ENCODE results near the gene HOXA10. TPM values are rescaled to one million over a fixed set of nuclear protein-coding genes. Genes with fewer than 3 reads are reported as not detected.

Gene HOXA10
- total RNA-seq, 1 experiment from 2014 or later, result 26.4 TPM

DNA sequence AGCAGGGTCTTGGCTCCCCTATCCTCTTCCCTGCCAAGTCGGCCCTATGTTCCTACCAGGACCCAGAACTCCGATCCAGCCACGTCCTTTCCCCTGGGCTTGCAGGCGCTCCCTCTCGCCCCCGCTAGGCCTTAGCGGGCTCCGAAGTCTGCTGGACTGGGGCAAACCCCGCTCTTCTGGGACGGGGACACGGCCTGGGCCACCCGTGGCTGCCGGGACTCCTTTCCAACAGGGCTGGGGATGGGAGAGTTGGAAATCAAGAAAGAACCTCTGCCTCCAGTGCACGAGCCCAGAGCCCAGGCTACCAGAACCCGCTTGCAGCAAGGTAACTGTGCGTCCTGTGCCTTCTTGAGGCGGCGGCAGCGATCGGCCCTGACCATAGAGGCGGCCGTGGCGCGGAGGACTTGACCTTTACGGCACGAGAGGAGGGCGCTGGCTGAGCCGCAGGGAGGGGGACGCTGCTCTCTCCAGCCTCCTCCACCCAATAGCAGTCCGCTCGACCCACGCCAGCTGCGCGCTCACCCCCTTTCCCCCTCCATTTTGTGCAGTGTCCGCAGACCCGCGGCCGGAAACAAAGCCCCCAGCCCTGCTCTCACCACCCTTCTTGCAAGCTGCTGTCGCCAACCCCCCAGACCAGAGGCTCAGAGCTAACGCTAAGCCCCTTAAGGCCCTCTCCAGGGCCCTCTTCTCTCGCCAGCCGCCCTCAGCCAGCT lies 17.9 kb upstream of the HOXA10 start:
- no peak for DNase-seq (ENCODE audit: low spot score)

DNA sequence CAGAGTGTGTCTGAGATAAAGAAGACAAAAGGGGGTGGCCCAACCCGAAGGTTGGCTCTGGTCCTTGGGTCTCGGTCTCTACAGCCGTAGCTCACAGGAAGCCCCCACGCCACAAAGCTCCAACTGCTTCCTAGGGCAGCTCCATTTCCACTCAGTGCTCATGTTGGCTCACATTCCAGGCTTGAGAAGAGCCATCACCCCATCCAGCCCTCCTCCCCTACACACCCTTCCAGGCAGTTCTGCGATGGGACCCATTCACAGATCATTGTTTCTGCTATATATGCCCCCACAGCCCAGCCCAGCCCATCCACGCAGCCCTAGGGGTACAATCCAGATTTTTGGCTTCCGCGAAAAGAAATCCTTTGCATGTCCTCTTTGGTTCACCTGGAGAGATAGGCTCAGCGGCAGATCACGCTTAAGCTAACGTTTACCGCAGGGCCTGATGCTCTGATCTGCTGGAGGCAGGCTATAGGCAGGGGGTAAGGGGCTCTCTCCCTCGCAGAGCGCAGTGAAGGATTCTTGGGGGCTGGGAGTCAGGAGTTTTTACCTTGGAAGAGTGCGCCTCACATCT lies 17.1 kb upstream of the HOXA10 start:
- DNase-seq (ENCODE audit: low spot score), result no peak

DNA sequence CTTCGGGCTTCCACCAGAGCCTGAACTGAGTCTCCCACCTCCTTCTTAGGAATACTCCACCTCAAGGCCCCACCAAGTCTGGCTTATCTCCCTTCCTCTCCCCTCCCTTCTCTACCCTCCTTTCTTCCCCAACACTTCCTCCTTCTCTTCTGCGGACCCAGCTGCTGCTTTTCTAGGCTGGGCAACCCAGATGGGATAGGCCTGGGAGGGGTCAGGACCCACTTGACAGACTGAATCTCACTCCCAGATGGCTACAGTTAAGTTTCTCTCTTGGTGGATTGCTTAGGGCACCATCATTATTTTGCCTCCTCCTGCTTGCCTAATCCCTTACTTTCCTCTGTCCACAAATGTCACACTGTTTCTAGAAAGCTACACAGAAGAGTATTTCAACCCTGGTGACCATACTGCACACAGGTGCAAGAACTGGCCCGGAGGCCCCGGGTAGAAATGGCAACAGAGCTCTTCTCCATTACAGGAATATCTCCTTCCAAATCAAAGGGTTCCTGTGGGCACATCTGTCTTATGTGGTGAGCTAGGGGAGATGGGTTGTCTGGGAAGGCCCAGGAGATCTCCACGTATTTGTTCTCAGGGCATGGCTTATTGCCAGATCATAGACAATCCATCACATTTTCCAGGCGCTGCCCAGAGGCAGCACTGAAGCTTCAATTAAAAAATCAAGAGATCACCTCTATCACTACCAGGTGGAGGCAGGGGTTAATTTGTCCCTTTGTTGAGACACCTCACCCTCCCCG lies 16.1 kb upstream of the HOXA10 start:
- no peak for DNase-seq (ENCODE audit: low spot score)

DNA sequence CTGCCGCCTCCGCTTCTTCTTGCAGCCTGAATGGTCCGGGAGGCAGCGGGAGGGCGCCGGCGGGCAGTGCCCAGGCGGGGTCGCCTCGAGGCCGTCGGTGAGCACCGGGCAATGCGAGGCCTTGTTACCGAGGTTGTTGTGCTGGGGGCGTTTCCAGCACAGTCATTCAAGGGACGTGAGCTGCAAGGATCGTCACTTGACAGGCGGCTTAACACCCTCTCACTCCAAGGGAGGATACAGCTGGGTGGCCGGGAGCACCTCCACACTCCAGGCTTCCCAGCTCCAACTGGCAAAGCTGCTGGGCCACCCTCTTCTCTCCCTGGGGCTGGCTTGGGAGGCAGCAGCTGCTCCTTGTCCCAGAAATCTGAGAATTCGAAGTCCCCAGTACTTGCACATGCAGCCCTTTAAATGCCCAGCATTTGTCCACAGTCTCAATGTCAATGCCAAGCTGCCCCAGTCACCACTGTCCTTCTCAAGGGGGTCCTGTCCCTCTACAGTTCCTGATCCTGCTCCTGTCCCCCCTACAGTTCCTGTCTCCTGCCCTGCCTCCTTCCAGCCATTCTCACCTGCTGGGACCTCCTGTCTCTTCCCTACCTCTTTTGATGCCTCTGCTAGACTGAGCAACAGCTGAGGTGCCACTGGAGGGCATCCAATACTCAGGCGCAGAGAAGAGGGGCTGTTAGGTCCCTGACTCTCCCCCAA lies 15.3 kb upstream of the HOXA10 start:
- no peak for DNase-seq (ENCODE audit: low spot score)

DNA sequence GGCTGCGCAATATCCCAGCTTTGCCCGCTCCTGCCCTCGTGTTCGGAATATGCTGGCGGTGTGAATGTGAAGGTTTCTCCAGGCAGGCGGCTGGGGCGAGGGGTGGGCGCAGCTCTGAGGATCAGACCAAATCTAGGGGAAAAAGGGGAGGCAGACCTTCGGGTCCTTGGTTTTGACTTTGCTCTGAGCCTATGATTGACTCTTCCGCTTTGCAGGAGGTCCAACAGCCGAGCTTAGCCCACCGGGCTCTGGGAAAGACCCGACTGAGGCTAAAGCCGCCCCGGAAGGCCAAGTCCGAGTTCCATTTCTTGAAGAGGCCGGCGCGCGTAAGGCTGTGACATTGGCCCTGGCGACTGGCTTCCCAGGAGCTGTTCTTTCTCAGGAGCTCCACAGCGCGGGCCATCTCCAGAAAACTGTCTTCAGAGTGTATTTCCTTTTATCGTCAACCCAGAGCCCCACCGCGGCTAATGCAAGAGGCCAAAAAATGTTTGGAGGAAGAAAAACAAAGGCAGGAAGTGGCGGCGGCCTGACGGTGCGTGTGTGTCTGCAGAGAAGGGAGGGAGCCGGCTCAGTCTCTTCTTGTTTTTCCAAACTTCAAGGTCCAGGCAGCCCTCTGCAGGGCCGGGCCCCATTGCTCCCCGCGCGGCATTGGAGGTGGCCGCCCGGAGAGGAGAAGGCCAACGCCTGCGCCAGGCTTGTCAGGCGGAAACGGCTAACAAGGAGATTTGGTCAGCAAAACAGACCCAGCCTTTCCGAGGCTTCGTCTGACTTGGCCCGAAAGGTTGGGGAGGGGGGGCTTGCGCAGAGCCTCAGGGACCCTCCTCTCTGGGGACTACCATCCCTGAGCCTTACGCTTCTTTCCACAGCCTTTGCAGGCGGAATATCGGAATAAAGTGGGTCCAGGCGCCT lies 14.5 kb upstream of the HOXA10 start:
- no peak for DNase-seq (ENCODE audit: low spot score)

DNA sequence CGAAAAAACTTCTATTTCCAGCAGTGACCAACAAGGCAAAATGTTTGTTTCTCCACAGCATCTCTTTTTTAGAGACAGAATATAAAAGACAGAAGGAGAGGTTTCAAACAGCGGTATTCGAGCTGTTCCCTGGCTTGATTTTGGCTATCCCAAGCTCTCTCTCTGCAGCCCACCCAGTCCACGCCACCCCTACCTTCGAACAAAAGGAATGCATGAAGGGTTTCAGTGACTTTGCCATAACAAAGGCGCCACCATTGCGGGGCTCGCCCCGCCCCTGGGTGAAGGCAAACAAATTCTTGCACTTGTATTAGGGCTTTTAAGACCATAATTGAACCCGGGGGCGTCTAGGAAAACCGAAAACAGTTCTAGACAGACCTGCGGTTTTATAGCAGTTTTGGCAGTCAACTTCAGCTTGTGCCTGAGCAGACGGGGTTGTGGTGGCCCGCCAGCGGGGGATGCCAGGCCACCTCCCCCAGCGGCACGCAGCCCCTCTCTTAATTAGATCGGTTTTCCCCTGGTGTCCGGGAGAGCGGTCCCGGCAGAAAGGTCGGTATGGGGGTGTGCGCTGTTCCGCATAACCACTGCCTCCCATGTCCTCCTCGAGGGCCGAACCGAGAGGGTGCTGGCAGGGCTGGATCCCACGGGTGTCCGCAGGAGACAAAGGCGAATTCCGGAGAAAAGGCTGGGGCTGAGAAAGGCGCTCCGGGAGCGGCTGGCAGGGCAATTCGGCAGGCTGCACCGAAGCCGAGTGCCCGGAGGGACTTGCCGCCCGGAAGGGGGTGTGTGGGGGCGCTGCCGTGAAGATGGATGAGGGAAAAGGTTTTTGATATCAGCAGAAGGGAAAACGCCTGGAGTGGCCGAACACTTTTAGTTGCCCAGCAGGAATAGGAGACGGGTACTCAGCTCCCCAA lies 13.6 kb upstream of the HOXA10 start:
- no peak for DNase-seq (ENCODE audit: low spot score)

DNA sequence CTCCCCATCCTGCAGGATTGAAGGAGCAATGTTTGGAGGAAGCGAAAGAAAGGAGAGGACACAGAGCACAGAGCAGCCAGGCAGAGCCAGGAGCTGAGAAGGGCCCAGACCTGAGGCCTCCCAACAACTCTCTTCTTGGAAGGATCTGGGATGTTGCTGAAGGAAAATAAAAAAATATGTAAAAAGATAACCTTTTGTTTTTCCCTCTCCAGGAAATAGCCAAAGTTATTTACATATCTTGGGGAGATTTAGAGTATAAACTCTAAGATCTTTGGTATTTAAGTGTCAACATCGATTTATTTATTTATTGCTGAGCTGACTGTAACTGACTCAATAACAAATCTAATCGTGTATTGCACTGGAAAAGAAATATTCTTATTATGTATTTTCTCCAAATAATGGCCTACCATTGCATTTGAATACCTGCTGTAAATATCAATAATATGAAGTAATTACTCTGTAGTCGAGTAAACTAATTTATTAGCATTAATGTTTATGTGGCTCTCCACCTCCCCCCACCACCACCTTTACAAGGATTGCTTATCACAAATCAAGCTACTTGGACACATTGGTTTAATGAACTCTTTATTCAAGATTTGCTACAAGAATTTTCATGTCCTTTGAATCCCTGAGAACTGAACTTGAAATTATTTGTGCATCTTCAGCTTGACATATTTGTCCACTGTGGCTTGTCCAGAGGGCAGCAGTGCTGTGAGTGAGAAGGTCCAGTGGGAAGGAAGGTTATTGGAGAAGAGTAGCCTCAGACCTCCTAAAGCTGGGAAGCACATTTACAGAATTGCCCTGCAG lies 12.8 kb upstream of the HOXA10 start:
- DNase-seq (ENCODE audit: low spot score), result no peak

DNA sequence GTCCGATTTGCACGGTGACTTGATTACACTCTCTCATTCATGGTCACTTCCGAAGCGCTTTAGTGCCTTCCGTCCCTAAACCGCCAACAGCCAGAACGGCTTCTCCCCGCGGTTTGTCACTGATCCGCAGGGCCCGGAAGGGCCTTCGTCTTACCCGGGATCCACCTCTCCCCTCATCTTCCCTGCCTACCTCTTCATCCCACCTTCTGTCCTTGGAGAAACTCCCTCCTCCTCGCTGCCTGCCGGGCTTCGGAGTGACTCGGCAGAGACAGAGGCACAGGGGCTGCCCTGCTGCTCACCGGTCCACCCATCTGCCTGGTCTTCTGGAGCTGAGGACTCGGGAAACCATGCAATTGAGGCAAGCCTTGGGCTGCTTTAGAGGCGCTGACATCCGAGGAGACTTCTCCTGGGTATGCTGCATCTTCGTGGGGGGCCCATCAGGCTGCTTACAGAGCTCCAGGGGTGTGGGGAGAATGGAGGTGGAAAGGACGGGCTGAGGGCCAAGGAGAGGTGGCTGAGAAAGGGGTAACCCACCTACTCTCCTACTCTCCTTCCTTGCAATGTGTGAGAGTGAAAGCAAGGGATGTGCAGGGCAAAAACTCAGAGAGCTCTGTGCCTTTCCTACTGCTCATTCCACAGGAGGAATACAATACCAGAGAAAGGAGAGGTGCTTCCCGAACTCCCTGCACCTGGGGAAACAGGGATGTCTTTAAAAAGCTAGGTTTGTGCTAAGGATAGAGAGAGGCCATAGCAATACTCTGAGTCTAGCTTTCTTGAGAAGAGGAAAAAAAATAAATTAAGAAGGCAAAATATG lies 11.9 kb upstream of the HOXA10 start:
- no peak for DNase-seq (ENCODE audit: low spot score)

DNA sequence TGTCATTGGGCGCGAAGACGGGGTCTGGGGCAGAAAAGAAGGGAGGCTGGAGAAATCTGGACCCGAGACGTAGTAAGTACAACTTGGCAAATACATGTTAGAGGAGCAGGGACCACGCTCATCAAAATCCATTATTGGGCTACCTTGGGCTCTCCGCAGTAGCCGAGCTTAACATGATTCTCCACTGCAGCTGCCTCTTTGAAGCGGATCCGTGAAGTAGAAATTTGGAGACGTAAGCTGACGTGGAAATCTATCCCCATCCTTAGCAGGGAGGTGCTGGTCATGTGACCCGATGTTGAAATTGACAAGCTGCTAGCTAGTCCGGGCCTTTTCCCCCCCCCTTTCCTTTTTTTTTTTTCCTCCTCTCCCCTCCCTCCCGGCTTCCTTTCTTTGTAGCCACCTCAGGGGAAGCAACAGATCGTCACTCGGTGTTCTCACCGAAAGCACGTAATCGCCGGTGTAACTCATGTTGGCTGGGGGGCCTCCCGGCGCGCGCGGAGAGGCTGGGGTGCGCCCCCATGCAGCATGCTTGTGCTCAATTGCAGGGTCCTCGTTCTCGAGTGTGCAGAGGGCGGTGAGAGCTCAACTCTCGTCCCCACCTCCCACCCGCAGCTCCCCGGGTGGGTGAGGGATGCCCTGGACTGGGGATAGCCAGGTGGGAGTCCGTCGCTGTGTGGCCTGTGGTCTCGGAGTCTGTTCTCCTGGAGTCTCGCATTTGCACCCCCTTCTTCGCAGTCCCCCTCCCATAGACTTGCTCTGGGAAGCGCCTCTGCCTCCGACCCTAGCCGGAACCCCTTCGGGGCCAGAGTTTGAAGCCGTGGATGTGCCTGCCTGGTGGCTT lies 11.1 kb upstream of the HOXA10 start, which contains the start of gene HOXA11:
Gene HOXA11, minus strand, starts transcription at position 220 of the 841 bp plus-strand sequence. Its CDS starts 88 bp downstream, at position 132.
- no peak for DNase-seq (ENCODE audit: low spot score)

DNA sequence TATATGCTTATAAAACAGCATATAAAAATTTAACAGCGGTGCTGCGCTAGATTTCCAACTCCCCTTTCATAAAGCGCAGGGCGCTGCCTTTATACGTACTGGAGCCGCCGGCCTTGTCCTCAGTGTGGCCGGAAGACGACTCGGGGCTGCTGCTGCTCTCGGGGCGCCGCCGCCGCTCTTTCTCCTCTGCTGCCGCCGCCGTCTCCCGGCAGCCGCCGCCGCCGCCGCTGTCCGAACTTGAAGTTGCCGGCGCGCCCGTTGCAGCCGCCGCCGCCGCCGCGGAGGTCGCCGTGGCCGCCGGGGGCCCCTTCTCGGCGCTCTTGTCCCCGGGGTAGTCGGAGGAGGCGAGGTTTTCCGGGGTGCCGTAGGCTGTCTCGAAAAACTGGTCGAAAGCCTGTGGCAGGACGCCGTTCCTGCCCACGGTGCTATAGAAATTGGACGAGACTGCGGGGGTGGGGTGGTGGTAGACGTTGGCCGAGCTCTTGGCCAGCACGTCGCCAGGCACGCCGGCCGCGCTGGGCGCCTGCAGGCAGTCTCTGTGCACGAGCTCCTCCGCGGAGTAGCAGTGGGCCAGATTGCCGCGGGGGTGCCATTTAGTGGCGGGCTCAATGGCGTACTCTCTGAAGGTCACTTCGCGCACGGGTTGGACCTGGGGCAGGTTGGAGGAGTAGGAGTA lies 10.4 kb upstream of the HOXA10 start:
- no peak for DNase-seq (ENCODE audit: low spot score)

DNA sequence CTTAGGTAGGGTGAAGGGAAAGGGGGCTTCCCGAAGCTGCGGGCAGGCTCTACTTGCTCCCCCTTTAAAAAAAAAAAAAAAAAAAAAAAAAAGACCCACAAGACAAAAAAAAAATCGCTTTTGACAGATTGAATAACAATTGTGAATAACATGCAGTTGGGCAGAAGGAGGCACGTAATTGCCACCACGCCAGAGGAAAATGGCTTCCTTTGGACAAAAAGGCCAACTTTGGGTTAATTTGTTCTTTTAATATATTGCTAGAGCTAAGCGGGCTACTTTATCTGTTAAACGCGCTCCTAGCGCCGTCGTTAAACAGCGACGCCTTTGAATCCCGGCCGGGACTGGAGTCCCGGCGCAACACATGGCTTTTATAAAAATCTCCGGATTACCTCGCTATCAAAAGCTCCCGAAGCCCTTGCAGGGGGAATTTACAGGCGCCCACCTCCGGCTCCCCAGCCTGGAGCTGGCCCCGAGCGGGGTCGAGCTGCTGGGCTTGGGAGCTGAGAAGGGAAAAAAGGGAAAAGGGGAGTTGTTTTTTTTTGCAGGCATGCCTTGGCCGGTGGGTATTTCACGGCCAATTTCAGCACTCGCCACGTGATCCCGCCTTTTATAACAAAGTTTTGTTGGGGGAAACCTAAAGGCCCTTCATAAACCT lies 9.7 kb upstream of the HOXA10 start:
- no peak for DNase-seq (ENCODE audit: low spot score)

DNA sequence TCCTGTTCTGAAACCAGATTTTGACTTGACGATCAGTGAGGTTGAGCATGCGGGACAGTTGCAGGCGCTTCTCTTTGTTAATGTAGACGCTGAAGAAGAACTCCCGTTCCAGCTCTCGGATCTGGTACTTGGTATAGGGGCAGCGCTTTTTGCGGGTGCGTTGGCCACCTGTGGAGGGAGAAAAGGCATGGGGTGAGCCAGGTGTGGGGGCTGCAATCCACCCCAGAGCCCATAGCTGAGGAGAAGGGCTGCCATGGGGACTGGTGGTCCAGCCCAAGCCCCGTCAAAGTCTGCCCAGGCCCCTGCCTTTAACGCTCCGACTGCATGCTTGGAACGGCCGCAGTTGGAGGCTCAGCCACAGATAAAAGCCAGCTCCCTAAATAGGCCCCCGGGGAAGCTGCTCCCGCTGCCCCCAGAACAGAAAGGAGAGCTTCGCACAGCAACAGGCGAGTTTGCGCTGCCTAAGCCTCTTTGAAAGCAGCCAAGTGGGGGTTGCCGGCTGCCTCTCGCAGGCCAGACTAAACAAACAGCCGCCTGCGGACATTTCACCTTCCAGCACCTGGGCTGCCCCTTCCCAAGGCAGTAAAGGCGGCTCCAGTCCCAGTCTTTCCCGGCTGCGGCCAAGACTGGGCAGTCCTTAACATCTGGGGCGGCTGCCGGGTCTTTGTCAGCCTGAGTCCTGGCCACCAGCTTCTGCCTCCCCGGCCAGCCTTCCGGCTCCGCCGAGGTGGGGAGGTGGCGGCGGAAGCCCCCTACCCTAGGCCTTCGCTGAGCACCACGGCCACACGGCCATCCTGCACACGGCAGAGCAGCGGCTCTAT lies 9.0 kb upstream of the HOXA10 start:
- DNase-seq (ENCODE audit: low spot score), result no peak

DNA sequence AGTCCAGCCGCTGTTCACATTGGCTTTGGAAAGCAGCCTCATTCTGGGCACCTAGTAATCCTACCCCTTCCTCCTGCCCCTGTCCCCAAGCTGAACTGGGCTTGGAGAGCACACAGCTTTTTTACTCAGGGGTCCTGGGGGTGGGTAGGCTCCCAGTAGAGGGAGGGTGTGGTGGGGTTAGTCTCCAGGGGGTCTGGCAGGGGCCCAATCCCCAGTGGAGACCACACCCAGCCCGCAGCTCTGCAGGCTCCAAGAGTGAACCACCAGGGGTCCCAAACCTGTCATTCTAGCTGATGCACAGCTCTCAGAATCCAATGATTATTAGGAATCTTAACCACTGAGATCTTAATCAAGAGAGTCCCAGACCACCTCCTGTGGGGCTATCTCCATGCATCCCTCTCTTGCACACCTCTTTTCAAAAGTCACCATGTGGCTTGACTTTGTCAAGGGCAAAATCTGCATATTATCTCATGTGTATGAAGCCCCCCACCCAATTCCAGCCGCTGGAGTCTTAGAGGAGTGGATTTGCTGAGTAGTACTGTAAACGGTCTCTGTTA lies 8.2 kb upstream of the HOXA10 start:
- DNase-seq (ENCODE audit: low spot score), result no peak

DNA sequence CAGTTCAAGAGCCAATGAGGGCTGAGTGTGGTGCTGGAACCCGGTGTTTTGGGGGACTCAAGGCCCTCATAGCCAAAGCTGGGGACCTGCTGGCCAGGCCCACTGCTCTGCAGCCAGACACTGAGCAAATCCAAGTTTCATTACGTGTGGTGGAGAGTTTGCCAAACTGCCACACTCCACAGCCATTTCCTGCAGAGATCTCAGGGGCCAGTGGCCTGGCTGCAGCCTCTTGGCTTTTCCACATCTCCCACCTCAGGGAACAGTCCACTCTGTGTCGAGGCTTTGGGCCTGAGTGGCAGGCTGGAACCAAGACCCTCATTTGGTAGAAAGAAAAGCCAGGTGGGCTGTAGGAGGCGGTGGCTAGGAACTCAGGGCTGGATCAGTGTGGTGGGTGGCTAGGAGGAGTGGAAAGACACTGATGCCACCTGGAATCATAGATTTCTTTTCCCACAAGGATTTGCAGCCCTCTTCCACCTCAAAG lies 7.7 kb upstream of the HOXA10 start:
- DNase-seq (ENCODE audit: low spot score), result no peak

Data from A172 (cell line).